Raji (cell line): ENCODE data around the gene COL6A3.

Experiments
- POLR2A ChIP-seq: IDR thresholded peaks from 2 replicates; pipeline ENCODE4 v1.6.1; 2011; ENCODE audit warnings: low read depth, low read length, control low read depth; ENCODE audit not compliant: insufficient read depth

COL6A3 gene

DNA sequence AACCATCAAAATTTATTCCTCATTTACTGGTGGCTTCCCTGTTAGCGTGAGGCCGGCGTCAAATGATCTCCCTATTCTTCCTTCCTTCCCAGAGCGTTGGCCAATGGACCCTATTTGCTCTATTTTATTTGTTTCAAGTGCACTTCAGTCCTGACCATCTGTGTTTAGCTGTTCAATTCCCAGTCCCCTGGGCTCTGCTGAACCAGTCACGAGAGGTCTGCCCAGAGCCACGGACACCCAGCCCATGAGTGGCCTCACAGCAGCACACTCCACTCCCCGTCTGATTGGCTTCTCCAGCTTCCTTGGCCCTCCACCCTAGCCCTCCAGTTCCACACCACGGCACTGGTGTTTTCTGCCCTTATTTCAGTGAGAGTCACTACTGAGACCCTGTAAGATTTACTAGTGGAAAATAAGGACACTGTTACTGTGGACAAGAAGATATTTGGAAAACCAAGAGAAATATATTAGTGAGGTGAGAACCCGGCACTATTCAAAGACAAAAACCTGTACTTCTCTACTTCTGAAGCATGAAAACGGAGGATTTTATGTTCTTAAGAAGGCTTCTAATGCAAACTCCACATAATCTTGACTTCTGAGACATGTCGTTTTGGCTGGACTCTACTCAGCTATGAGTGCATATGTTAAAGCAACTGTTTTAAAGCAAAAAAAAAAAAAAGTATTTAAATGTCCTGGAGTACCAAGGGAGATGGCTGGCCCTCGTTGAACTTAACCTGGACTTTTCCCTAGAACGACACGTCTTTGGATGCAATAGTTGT lies 86.6 kb downstream of the COL6A3 start:
- no peak for TF ChIP-seq POLR2A

DNA sequence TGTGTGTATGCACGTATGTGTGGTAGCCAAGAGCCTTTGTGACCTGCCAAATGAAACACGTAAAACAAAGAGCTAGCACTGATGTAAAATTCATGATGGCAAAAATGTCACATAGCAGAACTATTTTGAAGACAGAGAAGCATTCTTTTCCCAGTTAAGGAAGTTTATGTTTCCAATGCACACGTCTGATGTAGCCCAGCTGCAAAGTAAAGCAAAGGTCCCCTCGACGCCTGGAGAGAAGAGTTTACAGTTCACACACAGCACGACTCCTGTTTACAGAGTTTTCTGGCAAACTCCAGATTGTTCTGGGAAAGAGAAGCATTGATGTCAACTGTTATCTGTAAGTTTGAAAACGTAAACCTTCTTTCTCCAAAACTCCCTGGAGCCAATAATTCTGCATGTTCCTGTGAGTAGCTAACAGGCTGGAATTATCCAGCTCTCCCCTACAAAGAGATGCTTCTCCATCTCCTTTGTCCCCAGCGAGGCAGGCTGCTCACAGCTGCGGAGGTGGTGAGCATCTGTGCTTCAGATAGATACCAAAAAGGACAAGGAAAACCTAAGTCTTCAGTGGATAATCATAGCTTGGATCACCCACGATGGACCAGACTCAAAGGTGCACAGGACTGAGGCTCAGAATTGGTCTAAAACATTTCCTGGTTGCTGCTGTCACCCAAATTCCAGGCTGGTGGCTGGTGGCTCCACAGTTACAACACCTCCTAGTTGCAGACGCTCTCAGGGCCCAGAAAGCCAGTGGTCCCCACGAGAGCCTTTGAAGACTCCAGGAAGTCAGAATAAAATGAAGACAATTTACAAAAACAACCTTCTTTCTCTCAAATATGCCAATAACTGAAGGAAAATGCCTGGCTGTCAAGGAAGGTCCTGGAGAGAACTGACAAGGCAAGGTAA lies 87.4 kb downstream of the COL6A3 start:
- no peak for TF ChIP-seq POLR2A

- no peak for TF ChIP-seq POLR2A
Measured at GRCh38 chr2:237324837-237325236, 89.1 kb downstream of the COL6A3 start.

DNA sequence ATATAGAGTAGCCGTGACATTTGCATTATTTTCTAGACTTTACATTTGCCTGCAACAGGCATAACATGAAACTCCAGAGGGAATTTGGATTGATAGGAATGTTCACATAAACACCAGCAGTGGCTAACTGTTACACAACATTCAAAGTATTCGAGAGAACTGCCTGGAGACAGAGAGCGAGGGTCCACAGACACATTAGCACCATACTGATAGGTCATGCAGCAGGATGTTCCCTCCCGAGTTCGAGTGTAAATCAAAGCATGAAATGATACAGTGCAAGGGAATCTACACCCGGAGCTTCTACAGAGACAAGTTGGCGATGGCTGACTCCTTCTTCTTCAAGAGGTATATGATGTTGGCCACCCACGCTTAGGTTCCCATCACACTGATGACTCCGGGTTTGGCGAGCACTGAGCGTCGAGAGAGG lies 89.5 kb downstream of the COL6A3 start:
- no peak for TF ChIP-seq POLR2A

- TF ChIP-seq POLR2A: no peak
Measured at GRCh38 chr2:237323656-237324055, 90.3 kb downstream of the COL6A3 start.

GRCh38 chr2:237322564-237322963 lies 91.4 kb downstream of the COL6A3 start:
- no peak for TF ChIP-seq POLR2A

DNA sequence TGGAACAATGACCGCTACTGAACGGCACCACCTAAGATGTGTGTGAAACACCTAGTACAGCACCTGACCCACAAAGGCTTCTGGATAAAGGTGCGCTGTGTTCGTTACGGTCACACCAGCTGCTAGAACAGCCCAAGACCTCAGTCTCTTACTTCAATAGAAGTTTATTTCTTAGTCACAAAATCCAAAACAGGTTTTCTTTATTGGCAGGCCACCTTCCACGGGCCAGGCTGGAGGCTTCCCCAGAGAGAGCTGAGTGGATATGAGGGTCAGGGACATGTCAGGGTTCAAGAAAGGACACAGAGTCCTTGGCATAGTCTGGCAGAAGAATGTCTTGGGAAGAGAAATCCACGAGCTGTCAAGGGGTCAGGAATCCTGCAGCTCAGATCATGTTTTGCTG lies 92.2 kb downstream of the COL6A3 start:
- no peak for TF ChIP-seq POLR2A

- no peak for TF ChIP-seq POLR2A
Measured at GRCh38 chr2:237320801-237321560, 93.0 kb downstream of the COL6A3 start.

DNA sequence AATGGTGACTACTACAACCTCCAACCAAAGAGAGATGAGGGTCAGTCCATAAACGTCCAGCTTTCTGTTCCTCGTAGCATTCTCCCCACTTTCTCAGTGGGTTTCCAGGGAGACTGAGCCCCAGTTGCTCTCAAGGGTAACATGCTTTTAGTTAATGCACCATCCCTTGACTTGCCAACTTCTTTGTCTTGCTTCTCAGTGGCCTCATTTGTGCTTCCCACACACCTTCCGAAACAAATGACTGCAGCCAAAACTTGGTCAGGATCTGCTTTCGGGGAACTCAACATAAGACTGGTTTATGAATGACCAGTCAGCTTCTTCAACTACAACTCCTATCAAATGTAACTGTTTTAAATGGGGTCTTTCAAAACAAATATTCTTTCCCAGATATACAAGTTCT lies 94.1 kb downstream of the COL6A3 start:
- no peak for TF ChIP-seq POLR2A

- TF ChIP-seq POLR2A: no peak
Measured at GRCh38 chr2:237319086-237319820, 94.7 kb downstream of the COL6A3 start.

GRCh38 chr2:237316339-237316738 lies 97.6 kb downstream of the COL6A3 start:
- no peak for TF ChIP-seq POLR2A

DNA sequence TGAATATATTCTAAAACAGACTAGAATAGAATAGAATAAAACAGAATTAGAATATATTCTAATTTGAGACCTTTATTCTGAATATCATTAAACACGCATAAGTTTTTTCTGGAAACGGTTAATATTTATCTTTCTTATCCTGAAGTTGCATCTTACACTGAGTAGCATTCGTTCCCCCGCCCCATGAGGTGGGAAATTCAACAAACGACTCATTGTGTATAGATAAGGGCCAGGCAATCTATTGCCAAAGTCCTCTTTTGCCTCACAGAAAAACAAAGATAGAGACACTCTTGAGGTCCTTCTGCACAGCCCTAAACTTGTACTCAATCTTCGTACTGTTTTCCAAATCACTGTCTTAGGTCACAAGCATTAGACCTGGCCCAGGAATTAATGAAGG lies 98.1 kb downstream of the COL6A3 start:
- TF ChIP-seq POLR2A: no peak

DNA sequence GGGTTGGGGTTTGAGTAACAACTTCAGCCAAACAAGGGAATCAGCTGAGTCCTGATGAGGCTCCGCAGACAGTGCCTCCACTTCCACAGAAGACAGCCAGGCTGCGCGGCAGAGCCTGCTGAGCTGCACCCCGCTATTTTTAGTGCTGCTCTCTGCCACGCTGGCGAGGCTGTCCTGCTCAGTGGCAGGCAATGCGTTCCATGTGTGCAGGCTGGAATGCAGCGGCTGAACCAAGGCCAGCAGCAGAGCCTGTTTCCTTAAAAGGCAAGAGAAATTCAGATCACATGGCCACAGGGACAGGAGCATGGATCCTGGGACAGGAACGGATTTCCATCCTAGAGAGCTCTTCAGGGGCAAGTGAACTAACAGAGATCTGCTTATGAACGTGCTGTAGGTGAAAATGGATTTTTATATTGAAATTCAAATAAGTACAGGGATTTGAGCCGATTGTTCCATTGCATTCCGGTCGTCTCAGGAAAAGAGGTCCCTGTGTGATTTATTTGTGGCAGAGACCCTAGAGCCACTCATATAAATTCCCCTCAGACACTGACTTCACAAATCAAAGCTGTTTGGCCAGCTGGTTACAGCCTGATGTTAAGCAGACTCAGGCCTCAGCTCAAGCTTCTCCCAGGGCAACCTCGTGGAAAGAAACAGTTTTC lies 98.7 kb downstream of the COL6A3 start:
- no peak for TF ChIP-seq POLR2A

- no peak for TF ChIP-seq POLR2A
Measured at GRCh38 chr2:237314681-237315080, 99.3 kb downstream of the COL6A3 start.
